ENCODE measurements around the gene PCSK4.
A peak's percentile ranks its signal among the peaks of the same experiment; 100 is the strongest.
"Not testable (repeated sequence)": the region's sequence is repeated elsewhere in the genome, so short reads cannot be mapped to it uniquely, and the experiment has no call there.

PCSK4 gene

GRCh38 chr19:1522061-1522460 lies 31.9 kb upstream of the PCSK4 start:
- DNase-seq (ENCODE audit: low read depth): no peak

GRCh38 chr19:1521636-1522035 lies 31.5 kb upstream of the PCSK4 start:
- no peak for DNase-seq (ENCODE audit: low read depth)

- no peak for DNase-seq (ENCODE audit: low read depth)
These were observed 30.1 kb upstream of the PCSK4 start for GRCh38 chr19:1520203-1520780.

GRCh38 chr19:1519802-1520201 lies 29.7 kb upstream of the PCSK4 start:
- DNase-seq (ENCODE audit: low read depth): not testable (repeated sequence)

GRCh38 chr19:1518471-1518870 lies 28.3 kb upstream of the PCSK4 start:
- DNase-seq (ENCODE audit: low read depth): no peak

- no peak for DNase-seq (ENCODE audit: low read depth)
These were observed 26.2 kb upstream of the PCSK4 start for GRCh38 chr19:1516395-1516753.

GRCh38 chr19:1514986-1515721 lies 25.0 kb upstream of the PCSK4 start:
- DNase-seq (ENCODE audit: low read depth): no peak

- no peak for DNase-seq (ENCODE audit: low read depth)
These were observed 24.1 kb upstream of the PCSK4 start for GRCh38 chr19:1514295-1514661.

GRCh38 chr19:1513499-1514294 lies 23.5 kb upstream of the PCSK4 start:
- peak; percentile 17 for DNase-seq (ENCODE audit: low read depth)

GRCh38 chr19:1512671-1513498 lies 22.7 kb upstream of the PCSK4 start, which contains the start of gene ADAMTSL5:
Gene ADAMTSL5, minus strand, starts transcription at chr19:1513019. Its CDS starts 2,076 bp downstream, at chr19:1510943.
- peak; percentile 13 for DNase-seq (ENCODE audit: low read depth)

- no peak for DNase-seq (ENCODE audit: low read depth)
These were observed 21.5 kb upstream of the PCSK4 start for GRCh38 chr19:1511318-1512317.

GRCh38 chr19:1510807-1511206 lies 20.7 kb upstream of the PCSK4 start:
- no peak for DNase-seq (ENCODE audit: low read depth)

GRCh38 chr19:1510442-1510806 lies 20.3 kb upstream of the PCSK4 start:
- DNase-seq (ENCODE audit: low read depth): no peak

GRCh38 chr19:1509602-1510441 lies 19.7 kb upstream of the PCSK4 start:
- no peak for DNase-seq (ENCODE audit: low read depth)

GRCh38 chr19:1508507-1508856 lies 18.3 kb upstream of the PCSK4 start:
- no peak for DNase-seq (ENCODE audit: low read depth)

GRCh38 chr19:1507763-1508506 lies 17.8 kb upstream of the PCSK4 start:
- DNase-seq (ENCODE audit: low read depth): peak; percentile 91

GRCh38 chr19:1507192-1507660 lies 17.1 kb upstream of the PCSK4 start:
- DNase-seq (ENCODE audit: low read depth): no peak

GRCh38 chr19:1505991-1506881 lies 16.1 kb upstream of the PCSK4 start:
- DNase-seq (ENCODE audit: low read depth): no peak

All from fibroblast of the conjunctiva (primary cell).